ENCODE data around the gene ZSCAN23. TPM values are rescaled to one million over a fixed set of nuclear protein-coding genes. Genes with fewer than 3 reads are reported as not detected.

The ZSCAN23 gene
- total RNA-seq, 1 donor from 2014 or later = 11.2 TPM

Other genes starting within 250 kb of the ZSCAN23 start
- 22.4 TPM for gene ZSCAN9, start 218.2 kb downstream of the ZSCAN23 start, total RNA-seq
- 6.2 TPM for gene ZKSCAN4, start 191.2 kb downstream of the ZSCAN23 start, total RNA-seq
- gene NKAPL, start 184.2 kb downstream of the ZSCAN23 start, total RNA-seq = 1.4 TPM
- gene ZSCAN26, start 176.3 kb downstream of the ZSCAN23 start, total RNA-seq = 16.9 TPM
- 3.1 TPM for gene PGBD1, start 161.9 kb downstream of the ZSCAN23 start, total RNA-seq
- gene ZSCAN31, start 107.3 kb downstream of the ZSCAN23 start, total RNA-seq = 13.9 TPM
- gene ZKSCAN3, start 93.5 kb downstream of the ZSCAN23 start, total RNA-seq = 8.7 TPM
- gene ZSCAN12, start 43.7 kb downstream of the ZSCAN23 start, total RNA-seq = 11.1 TPM
- gene GPX6, start 72.3 kb upstream of the ZSCAN23 start, total RNA-seq = not detected
- not detected for gene GPX5, start 82.4 kb upstream of the ZSCAN23 start, total RNA-seq

Data from ureter (tissue), 1 donor.